ENCODE measurements around the gene IMMP2L. TPM values are rescaled to one million over a fixed set of nuclear protein-coding genes. Genes with fewer than 3 reads are reported as not detected.

IMMP2L gene
- total RNA-seq, 1 donor from 2014 or later = 31.9 TPM

DNA sequence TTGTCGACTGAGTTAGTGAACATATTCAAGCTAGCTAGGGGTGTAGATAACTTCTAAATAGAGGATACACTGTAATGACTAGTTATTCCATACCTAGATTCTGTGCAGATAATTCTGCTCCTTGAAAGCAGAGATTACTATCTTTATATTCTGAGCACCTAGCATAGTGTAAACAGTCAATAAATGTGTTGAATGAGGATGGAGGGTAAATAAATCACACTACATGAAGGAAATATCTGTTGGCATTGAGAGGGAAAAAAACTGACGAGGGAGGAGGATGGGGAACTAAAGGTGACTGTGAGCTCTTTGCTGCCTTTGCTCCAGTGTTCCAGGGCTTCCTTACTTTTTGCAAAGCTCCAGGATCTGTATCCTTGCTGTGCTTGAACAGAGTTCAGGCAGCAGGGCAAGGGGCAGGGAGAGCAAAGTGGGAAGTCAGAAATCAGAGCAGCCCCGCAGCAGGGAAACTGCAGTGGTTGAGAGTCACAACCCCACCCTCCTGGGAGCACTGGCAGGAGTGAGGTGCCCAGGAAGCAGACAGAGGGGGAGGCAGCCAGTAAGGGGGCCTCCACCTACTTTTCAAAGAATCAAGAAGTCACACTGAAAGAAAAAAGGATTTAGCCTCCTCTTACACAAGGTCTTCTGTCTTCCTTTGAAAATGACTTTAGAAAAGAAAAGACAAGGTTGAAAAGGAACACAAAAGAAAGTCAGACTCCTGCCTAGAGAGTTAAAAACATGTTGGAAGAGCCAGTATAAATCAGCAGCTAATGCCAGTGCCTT lies 543.1 kb downstream of the IMMP2L start:
- Mint-ChIP-seq H3K36me3 (ENCODE audit: low read depth) (peaks cover 3% of the 10 kb centered on the region), H3K4me3 (no peak overlapping the region), H3K4me1 (peaks cover 8% of the 10 kb centered on the region), H3K9me3 (peaks cover 3% of the 10 kb centered on the region), H3K27ac (no peak overlapping the region), H3K27me3 (no peaks in the 10 kb centered on the region)
- TF ChIP-seq, protein P1, sequence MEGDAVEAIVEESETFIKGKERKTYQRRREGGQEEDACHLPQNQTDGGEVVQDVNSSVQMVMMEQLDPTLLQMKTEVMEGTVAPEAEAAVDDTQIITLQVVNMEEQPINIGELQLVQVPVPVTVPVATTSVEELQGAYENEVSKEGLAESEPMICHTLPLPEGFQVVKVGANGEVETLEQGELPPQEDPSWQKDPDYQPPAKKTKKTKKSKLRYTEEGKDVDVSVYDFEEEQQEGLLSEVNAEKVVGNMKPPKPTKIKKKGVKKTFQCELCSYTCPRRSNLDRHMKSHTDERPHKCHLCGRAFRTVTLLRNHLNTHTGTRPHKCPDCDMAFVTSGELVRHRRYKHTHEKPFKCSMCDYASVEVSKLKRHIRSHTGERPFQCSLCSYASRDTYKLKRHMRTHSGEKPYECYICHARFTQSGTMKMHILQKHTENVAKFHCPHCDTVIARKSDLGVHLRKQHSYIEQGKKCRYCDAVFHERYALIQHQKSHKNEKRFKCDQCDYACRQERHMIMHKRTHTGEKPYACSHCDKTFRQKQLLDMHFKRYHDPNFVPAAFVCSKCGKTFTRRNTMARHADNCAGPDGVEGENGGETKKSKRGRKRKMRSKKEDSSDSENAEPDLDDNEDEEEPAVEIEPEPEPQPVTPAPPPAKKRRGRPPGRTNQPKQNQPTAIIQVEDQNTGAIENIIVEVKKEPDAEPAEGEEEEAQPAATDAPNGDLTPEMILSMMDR (IDR thresholded peaks at IDR 0.05) = no peak
- intact Hi-C loops (cut with micrococcal nuclease) = no loop called here
- no peak for ATAC-seq (ENCODE audit: low read depth)
- CTCF ChIA-PET = no interaction called here
- POLR2A ChIA-PET = no interaction called here
- no peak for DNase-seq

DNA sequence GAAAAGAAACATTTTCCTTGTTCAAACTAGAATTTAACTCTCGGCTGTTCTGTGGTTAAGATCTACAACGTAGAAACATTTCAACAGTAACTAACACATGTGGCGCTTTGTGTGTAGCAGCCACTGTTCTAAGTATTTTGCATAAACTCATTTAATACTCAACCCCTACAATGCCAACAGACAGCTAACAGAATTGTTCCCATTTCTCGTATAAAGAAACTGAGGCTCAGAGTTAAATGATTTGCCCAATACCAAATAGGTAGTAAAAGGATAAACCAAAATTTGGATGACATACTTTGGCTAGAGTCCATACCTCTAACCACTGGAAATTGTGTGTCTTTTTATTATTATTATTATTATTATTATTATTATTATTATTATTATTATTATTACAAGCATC lies 543.8 kb downstream of the IMMP2L start:
- no peaks in the 10 kb centered on the region for H3K27me3 Mint-ChIP-seq
- intact Hi-C loops (cut with micrococcal nuclease) = no loop called here
- TF ChIP-seq, protein P1 (IDR thresholded peaks at IDR 0.05) = no peak
- H3K4me1 Mint-ChIP-seq = peaks cover 12% of the 10 kb centered on the region
- H3K36me3 Mint-ChIP-seq (ENCODE audit: low read depth) = peaks cover 3% of the 10 kb centered on the region
- POLR2A ChIA-PET = no interaction called here
- ATAC-seq (ENCODE audit: low read depth) = no peak
- H3K27ac Mint-ChIP-seq = no peak overlapping the region
- DNase-seq = no peak
- CTCF ChIA-PET = no interaction called here
- no peak overlapping the region for H3K4me3 Mint-ChIP-seq
- peaks cover 3% of the 10 kb centered on the region for H3K9me3 Mint-ChIP-seq

DNA sequence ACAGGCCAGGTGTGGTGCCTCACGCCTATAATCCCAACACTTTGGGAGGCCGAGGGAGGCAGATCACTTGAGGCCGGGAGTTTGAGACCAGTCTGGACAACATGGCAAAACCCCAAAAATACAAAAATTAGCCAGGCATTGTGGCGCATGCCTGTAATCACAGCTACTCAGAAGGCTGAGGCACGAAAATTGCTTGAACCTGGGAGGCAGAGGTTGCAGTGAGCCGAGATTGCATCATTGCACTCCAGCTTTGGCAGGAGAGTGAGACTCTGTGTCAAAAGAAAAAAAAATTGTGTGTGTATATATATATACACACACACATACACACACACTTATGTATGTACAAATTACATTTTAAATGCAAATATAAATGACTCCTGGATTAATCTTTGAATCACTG lies 548.2 kb downstream of the IMMP2L start:
- Mint-ChIP-seq H3K9me3 (no peaks in the 10 kb centered on the region), H3K27ac (no peak overlapping the region), H3K27me3 (no peaks in the 10 kb centered on the region), H3K4me1 (peaks cover 26% of the 10 kb centered on the region), H3K36me3 (ENCODE audit: low read depth) (no peaks in the 10 kb centered on the region), H3K4me3 (no peak overlapping the region)
- TF ChIP-seq, protein P1 (IDR thresholded peaks at IDR 0.05) = no peak
- ChIA-PET POLR2A (interaction anchor here (0.9 kb wide), 1 partner anchor 15 kb away, joined by 5 read pairs; no protein-coding TSS in a partner anchor), CTCF (no interaction called here)
- intact Hi-C loops (cut with micrococcal nuclease) = no loop called here
- DNase-seq (no peak), ATAC-seq (ENCODE audit: low read depth) (no peak)

DNA sequence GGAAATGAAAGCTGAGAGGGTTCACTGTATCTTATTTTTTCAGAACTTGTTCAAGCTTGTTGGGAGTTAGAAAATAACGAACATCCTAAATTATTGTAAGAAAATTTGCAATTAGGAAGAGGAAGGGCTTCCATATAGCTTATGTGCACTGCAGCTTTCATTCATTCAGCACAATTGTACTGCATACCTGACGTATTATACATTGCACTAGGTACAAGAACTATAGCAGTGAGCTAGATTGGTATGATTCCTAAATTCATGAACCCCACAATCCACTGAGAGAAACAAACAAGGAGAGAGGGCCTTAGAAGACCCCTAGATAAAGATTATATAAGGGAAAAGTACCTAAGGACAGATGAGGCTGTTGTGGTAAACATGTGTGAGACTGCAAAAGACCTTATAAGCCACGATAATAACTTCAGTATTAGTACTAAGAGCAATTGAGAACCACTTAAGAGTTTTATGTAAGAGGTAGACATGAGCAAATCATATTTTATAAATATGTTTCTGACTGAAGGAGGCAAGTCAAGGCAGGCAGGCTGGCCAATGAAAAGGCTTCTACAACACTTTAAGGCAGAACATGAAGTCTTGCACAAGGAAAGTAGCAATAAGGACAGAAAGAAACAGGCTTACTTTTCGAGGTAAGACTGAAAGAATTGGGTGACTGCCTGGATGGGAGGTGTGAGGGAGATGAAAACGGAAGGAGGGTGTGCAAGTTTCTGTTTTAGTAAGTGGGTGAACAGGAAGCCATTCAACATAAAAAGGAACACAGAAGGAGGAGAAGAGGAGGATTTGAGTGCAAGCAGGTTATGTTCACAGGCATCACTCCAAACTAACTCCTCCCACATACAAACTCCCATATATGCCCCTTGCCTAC lies 549.3 kb downstream of the IMMP2L start:
- peak overlapping the region; percentile 50 for H3K4me3 Mint-ChIP-seq
- peaks cover 26% of the 10 kb centered on the region for H3K4me1 Mint-ChIP-seq
- no peaks in the 10 kb centered on the region for H3K27me3 Mint-ChIP-seq
- no peaks in the 10 kb centered on the region for H3K9me3 Mint-ChIP-seq
- TF ChIP-seq, protein P1 (IDR thresholded peaks at IDR 0.05) = no peak
- peak overlapping the region; percentile 77 for H3K27ac Mint-ChIP-seq
- ChIA-PET CTCF (no interaction called here), POLR2A (interaction anchor here (0.6 to 0.9 kb wide), 2 partner anchors 16 to 1748 kb away, joined by 3 to 5 read pairs; no protein-coding TSS in a partner anchor)
- intact Hi-C loops (cut with micrococcal nuclease) = loop anchor here (2.0 kb wide), 1 partner anchor 70 kb away; no protein-coding TSS in a partner anchor
- H3K36me3 Mint-ChIP-seq (ENCODE audit: low read depth) = no peaks in the 10 kb centered on the region
- no peak for DNase-seq
- peak; percentile 90 for ATAC-seq (ENCODE audit: low read depth)

DNA sequence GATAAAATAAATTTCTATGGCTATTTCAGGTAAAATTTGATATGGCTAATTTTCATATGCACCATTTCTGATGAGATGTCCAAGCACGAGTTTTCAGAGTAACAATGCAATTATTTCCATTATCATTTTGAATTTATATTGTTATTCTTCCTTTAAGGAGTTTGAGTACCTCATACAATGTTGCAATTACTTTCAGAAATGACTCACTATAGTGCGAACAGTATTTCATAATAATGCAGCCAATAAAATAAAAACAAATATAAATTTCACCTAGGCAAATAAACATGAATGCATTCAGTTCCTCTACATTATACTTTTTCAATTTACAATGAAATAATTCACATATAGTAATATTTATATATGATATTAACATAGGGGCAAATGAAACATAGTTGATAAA lies 550.1 kb downstream of the IMMP2L start:
- Mint-ChIP-seq H3K27me3 (no peaks in the 10 kb centered on the region), H3K36me3 (ENCODE audit: low read depth) (no peaks in the 10 kb centered on the region), H3K27ac (no peak overlapping the region), H3K9me3 (no peaks in the 10 kb centered on the region), H3K4me1 (peaks cover 26% of the 10 kb centered on the region), H3K4me3 (no peak overlapping the region)
- DNase-seq (no peak), ATAC-seq (ENCODE audit: low read depth) (no peak)
- TF ChIP-seq, protein P1 (IDR thresholded peaks at IDR 0.05) = no peak
- intact Hi-C loops (cut with micrococcal nuclease) = loop anchor here (2.0 kb wide), 1 partner anchor 71 kb away; no protein-coding TSS in a partner anchor
- ChIA-PET CTCF (no interaction called here), POLR2A (interaction anchor here (0.6 kb wide), 1 partner anchor 1749 kb away, joined by 3 read pairs; no protein-coding TSS in a partner anchor)
